ENCODE results near the gene SEMA3G. TPM values are rescaled to one million over a fixed set of nuclear protein-coding genes. Genes with fewer than 3 reads are reported as not detected.

SEMA3G gene
- total and polyA plus RNA-seq, 2 experiments from 2014 or later, result 0.47 to 2.5 TPM

DNA sequence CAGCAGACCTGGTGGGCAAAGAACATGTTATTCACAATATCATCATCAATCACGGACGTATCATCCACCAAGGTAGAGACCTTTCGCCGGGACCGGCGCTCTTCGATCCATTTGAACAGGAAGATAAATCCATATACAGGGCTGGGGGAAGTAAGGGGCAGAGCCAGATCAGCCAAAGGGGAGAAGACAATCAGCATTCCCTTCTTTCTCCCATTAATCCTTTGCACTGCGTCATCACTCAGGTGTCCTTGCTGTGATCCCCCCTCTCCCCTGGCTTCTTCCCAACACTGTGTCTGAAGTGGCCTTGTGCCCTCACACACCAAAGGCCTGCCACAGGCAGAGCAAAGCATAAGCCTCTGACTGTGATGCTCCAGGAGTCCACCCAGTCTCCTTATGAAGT, 36.4 kb downstream of the SEMA3G start (continued):
- no peak for TF ChIP-seq ETS1 (IDR thresholded peaks at IDR 0.05)
- TF ChIP-seq NANOG (IDR thresholded peaks at IDR 0.05; ENCODE audit: borderline replicate concordance), result no peak
- no peak for TF ChIP-seq JUNB (IDR thresholded peaks at IDR 0.05; ENCODE audit: unreplicated experiment)

- Mint-ChIP-seq H3K27ac (no peak overlapping the region), H3K9me3 (no peaks in the 10 kb centered on the region), H3K4me3 (peak overlapping the region; percentile 89; the same call in 1 of the 3 replicates), H3K27me3 (ENCODE audit: insufficient read depth, low read depth, poor library complexity) (peaks cover 8% of the 10 kb centered on the region), H3K36me3 (ENCODE audit: low read depth) (peaks cover 47% of the 10 kb centered on the region), H3K4me1 (peaks cover 15% of the 10 kb centered on the region)
- no peak overlapping the region for H3K27ac ChIP-seq (ENCODE audit: low read depth)
- no peak overlapping the region for H2AFZ ChIP-seq
- no peak for ATAC-seq
- H4K20me1 ChIP-seq (replicated peaks; ENCODE audit: insufficient read depth), result no peaks in the 10 kb centered on the region; the same call in 1 of the 2 replicates
- no peak overlapping the region for H3K4me3 ChIP-seq
- H3K79me2 ChIP-seq (replicated peaks; ENCODE audit: insufficient read depth), result peaks cover 17% of the 10 kb centered on the region
- H3K4me1 ChIP-seq (ENCODE audit: insufficient read depth), result peaks cover 13% of the 10 kb centered on the region; the same call in 1 of the 2 replicates
- H3K4me2 ChIP-seq, result no peak overlapping the region
- no peaks in the 10 kb centered on the region for H3K9me2 ChIP-seq (ENCODE audit: insufficient read depth)
- no peak for DNase-seq (ENCODE audit: low spot score)
- no peaks in the 10 kb centered on the region for H3K27me3 ChIP-seq (ENCODE audit: insufficient read depth)
- H3K36me3 ChIP-seq (ENCODE audit: insufficient read depth), result peaks cover 3% of the 10 kb centered on the region; the same call in 1 of the 2 replicates
- peaks cover 9% of the 10 kb centered on the region for H3F3A ChIP-seq (replicated peaks; ENCODE audit: low read depth)
- TF ChIP-seq POLR2AphosphoS5 (IDR thresholded peaks at IDR 0.05; ENCODE audit: low read depth), result no peak
- TF ChIP-seq ZNF331 (CRISPR knock-in tag; IDR thresholded peaks at IDR 0.05; ENCODE audit: low read depth), result no peak
- TF ChIP-seq, protein P1, sequence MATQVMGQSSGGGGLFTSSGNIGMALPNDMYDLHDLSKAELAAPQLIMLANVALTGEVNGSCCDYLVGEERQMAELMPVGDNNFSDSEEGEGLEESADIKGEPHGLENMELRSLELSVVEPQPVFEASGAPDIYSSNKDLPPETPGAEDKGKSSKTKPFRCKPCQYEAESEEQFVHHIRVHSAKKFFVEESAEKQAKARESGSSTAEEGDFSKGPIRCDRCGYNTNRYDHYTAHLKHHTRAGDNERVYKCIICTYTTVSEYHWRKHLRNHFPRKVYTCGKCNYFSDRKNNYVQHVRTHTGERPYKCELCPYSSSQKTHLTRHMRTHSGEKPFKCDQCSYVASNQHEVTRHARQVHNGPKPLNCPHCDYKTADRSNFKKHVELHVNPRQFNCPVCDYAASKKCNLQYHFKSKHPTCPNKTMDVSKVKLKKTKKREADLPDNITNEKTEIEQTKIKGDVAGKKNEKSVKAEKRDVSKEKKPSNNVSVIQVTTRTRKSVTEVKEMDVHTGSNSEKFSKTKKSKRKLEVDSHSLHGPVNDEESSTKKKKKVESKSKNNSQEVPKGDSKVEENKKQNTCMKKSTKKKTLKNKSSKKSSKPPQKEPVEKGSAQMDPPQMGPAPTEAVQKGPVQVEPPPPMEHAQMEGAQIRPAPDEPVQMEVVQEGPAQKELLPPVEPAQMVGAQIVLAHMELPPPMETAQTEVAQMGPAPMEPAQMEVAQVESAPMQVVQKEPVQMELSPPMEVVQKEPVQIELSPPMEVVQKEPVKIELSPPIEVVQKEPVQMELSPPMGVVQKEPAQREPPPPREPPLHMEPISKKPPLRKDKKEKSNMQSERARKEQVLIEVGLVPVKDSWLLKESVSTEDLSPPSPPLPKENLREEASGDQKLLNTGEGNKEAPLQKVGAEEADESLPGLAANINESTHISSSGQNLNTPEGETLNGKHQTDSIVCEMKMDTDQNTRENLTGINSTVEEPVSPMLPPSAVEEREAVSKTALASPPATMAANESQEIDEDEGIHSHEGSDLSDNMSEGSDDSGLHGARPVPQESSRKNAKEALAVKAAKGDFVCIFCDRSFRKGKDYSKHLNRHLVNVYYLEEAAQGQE (IDR thresholded peaks at IDR 0.05; ENCODE audit: unreplicated experiment), result no peak
- no peak for TF ChIP-seq CREB1 (CRISPR knock-in tag; IDR thresholded peaks at IDR 0.05; ENCODE audit: low read depth)
- TF ChIP-seq EZH2phosphoT487 (IDR thresholded peaks at IDR 0.05; ENCODE audit: unreplicated experiment), result no peak
- no peak for TF ChIP-seq STAT1 (IDR thresholded peaks at IDR 0.05; ENCODE audit: unreplicated experiment)
- no peak for TF ChIP-seq ZNF462 (CRISPR knock-in tag; IDR thresholded peaks at IDR 0.05)
- no peak for TF ChIP-seq ZNF114 (CRISPR knock-in tag; IDR thresholded peaks at IDR 0.05)
- no peak for TF ChIP-seq EZH2 (IDR thresholded peaks at IDR 0.05; ENCODE audit: low read depth, unreplicated experiment)
- no peak for TF ChIP-seq CTCF (conservative IDR thresholded peaks at IDR 0.05; ENCODE audit: low read depth in 2 of 2)
- TF ChIP-seq JUNB (IDR thresholded peaks at IDR 0.05; ENCODE audit: unreplicated experiment), result no peak
Measured at GRCh38 chr3:52407779-52408178, 37.1 kb downstream of the SEMA3G start.

Data from GM23338 (cell line).